GM19239 (cell line): ENCODE measurements around the gene TF.

Experiments
- DNase-seq: peaks from one replicate; pipeline ENCODE4 v3.0.0; 2011; ENCODE audit warnings: low spot score; ENCODE audit not compliant: insufficient read length
- FAIRE-seq: peaks from 2 replicates; lab custom pipeline; 2011; peaks lifted over from hg19 to GRCh38; lab: Jason Lieb, UNC

TF gene

DNA sequence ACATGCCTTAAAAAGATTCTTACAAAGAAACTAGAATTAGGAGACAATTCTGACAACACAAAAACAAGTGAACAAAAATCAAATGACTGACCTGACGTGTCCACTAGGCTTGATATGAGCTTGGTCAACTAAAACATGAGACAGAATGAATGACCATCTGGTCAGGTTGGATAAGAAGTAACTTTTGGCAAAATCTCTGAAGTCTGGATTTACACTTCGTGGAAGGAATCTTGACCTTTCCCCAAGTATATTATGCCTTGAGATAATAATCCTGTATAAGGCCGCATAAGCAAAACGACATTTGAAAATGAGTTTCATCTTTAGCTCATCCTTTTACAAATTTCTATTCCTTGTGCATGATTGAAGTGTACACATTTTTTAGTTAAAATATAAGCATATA, 1.1 kb upstream of the TF start:
- FAIRE-seq (no peak), DNase-seq (no peak)

DNA sequence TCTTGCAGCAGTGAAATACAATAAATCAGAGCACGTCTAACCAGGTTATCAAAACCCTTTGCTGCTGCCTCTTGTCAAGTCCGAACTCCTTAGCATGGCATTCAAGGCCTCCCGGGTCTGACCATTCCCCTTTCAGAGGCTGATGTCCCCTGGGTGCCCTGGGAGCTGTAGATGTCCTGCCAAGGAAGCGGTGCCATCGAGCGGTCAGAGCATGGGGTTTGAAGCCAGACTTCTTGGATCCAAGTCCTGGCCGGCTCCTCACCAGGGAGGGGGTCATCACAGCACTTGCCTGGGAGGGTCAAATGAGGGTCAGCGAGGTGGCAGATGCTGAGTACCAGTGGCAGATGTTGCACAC, 496 bp downstream of the TF start:
- no peak for DNase-seq
- no peak for FAIRE-seq

DNA sequence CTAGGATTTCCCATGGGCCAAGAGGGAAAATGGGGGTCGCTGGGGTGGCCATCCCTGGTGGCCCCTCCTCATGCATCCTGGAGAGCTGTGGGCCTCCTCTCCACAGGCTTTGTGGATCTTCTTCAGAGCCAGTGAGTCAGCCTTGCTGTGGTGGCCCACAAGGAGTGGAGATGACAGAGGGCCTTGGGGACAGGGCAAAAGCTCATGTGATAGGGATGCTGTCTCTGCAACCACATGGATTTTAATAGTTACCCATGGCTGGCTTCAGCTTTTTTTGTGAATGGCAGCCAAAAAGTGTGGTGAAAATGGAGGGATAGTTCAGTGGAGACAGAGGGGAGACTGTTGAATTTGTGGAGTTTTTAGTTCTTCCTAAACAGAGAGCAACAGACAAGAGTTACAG, 1.2 kb downstream of the TF start:
- no peak for DNase-seq
- no peak for FAIRE-seq

DNA sequence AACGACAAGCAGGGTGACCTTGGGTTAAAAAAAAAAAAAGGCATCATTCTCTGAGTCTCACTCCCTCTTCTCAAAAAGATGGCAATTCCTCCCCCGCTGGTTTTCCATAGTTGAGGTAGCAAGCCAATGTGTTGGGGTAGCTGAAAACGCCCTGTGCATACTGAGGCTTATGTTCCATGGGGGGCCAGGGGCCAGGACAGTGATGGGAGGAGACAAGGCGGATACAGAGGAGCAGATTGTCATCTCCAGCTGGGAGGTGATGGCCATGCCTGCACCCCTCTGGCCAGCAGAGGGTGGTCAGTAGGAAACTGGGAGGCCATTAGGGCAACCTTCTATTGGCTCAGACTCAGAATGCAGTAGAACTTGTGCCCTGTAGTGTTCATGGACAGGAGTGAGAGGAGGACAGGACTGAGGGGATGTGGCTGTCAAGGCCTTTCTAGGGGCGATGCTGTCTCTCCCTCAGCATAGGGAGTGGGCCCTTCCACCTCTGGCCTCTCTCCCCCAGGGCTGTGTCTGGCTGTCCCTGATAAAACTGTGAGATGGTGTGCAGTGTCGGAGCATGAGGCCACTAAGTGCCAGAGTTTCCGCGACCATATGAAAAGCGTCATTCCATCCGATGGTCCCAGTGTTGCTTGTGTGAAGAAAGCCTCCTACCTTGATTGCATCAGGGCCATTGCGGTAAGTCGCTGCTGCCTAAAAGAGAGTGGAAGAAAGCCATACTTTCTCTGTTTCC, 1.9 kb downstream of the TF start:
- DNase-seq: no peak
- no peak for FAIRE-seq

DNA sequence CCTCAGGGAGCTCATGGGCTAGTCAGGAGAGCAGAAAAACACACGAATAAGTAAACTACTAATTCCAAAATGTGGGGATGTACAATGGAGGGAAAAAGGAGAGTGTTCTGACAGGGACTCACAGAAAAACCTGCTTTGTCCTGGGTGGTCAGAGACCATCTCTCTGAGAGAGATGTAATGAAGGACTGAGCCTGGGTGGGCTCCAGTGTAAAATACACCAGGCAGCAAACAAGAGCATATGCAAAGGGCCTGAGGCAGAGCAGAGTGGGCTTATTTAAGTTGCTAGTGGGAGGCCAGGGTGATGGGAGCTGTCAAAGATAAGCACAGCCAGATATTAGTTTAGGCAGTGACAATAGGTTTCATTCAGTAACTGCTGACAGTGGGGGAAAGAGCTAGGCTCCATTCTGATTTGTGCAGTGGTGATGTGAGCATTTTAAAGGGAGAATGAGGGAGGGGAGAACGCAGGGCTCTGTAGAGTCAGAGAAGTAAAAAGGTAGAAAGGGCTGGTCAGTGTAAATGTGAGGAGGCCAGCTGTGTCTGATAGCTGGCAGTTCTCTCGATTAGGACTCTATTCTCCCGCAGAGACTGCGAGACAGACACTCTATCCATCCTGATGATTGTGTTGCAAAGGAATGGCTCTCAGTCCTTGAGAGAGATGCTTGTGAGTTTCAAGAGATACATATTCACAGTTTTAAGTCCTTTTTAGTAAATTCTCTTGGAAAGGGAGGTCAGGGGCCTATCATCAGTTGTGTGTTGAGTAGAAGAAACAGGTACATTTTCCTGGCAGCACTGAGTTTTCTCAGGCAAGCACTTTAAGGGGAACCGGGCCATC, 3.5 kb downstream of the TF start:
- FAIRE-seq (no peak), DNase-seq (no peak)

DNA sequence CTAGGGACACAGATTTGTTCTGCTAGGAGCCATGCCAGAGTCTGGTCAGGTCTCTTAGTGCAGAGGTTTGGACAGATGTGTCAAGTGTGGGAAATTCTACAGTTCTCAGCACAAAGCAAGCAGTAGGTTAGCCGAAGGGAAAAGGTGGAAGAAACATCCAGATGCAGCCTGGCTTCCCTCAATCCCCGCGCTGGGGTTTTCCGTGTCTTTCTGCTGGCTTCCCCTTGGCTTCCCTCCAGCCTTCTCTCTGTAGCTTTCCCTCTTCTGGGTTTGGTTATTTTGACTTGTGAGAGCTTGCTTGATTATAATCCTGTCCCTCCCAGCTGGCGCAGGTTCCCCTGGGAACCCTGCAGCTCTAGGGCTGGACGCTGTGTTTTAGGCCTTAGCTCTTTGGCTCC, 4.1 kb downstream of the TF start:
- DNase-seq (no peak), FAIRE-seq (no peak)

DNA sequence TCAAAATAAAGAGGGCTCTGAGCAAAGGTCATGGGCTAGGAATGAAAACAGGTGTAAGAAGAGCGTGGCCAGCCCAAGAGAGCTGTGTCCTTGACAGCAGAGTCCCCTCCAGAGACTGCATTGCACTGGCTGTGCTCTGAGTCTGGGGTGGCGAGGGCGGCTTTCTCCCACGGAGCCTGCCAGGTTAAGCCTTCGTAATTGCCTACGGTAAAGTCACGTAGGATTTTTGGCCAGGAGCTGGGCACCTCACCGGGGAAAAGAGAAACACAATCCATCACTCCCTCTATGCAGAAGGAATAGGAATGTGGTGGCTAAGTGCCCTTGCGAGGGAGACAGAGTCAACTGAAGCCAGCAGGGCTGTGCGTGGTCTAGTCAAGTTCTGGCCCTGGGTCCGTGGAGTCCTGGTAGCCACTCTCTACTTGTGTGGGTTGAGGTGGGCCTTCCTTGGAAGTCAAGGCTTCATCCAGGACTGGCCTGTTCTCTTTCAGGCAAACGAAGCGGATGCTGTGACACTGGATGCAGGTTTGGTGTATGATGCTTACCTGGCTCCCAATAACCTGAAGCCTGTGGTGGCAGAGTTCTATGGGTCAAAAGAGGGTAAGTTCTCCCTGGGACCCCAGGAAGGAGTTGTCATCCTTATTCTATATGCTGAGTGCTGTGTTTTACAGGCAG, 7.0 kb downstream of the TF start:
- FAIRE-seq (no peak), DNase-seq (no peak)

DNA sequence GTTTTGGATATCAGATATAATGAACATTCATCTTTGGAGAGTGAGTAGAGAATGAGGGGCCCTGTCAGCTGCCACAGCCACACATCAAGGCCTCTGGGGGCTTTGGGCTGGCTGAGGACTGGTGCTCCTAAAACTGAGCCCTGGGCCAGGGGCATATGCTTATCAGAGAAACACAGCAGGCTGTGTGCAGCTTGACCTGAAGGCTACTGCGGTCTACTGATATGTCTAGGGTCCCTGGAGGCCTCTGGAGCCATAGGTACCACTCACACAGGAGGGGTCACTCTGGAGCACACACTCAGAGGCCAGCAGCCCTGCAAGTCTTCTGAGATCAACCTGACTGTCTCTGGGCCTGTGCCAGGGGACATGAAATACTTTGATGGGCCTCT, 7.6 kb downstream of the TF start:
- DNase-seq (no peak), FAIRE-seq (no peak)

DNA sequence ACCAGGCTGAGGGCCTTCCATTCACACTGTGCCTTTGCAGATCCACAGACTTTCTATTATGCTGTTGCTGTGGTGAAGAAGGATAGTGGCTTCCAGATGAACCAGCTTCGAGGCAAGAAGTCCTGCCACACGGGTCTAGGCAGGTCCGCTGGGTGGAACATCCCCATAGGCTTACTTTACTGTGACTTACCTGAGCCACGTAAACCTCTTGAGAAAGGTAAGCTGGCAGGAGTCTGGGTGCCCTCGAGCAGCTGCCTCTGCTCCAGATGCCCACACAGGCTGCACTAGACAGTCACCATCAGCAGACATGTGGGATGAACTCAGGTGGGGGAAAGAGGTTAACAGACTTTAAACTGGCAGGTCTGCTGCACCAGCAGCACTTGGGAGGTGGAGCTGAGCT, 8.3 kb downstream of the TF start:
- no peak for FAIRE-seq

DNA sequence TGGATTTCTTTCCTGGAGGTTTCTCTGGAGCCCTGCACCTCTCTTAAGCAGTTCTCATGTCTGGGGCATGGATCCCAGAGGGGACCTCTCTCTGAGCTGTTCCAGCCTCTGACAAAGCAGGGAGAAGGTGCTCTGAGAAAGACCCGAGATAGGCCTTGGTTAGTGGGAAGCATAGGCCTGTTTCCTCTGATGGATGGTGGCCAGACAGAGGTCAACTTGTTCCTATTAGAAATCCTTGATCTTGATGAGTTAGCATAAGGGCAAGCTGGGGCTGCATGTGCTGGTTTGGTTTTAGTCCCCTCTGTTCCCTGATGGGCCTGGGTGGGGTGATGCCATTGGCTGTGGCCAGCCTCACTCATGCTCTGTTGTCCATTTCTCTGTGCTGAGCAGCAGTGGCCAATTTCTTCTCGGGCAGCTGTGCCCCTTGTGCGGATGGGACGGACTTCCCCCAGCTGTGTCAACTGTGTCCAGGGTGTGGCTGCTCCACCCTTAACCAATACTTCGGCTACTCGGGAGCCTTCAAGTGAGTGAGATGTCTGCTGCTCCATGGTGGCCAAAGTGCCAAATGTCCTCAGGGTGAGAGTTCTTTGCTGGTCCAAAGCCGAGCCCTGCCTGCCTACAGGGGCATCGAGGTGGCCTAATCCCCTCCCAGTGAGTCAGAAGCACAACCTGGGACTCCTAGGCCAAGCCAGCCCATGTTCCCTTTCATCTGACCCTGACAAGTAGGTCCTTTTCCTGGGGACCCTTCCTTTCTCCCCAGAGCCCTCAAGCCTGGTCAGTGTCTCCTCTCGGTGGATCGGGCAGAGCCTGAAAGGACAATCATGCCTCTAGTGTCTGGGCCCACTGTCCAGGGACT, 9.0 kb downstream of the TF start:
- FAIRE-seq: no peak

More for the DNA sequence above, 8.3 kb downstream of the TF start:
- no peak for DNase-seq

DNA sequence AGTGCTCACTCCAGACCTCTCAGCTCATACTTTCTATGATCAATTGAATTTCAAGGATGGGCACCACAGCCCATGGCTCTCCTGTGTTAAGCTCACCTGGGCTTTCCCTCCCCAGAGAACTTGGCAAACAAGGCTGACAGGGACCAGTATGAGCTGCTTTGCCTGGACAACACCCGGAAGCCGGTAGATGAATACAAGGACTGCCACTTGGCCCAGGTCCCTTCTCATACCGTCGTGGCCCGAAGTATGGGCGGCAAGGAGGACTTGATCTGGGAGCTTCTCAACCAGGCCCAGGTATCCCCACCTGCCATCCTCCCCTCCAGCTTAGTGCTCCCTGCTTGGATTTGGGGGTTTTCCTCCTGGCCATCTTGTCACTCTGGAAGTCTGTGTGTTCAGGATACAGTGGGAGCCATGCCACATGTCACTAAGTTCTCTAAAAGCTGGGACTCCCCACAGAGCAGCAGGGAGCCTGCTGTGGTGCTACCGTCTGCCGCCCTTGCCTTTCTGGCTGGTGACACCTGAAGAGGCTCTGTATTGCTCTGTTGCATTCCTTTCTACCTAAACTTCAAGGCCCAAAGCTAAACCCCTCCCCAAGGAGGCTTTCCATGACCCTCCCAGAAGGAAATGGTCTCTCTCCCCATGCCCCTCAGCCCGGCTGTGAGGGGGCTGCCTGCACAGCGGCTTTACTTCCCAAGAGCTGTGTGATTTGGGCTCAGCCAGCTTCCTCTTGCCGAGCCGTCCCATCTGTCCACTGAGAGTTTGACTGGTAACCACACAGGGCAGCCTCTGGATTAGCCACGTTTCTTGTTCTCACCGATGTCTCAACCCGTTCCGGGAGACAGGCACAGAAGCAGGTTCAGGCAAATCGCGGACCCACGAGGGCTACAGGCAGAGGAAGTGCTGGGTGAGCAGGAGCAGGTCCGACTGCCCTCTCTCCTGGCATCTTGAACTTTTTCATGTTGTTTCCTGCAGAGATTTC, 10.8 kb downstream of the TF start:
- DNase-seq: no peak
- FAIRE-seq: no peak

More for the DNA sequence above, 9.0 kb downstream of the TF start:
- no peak for DNase-seq

DNA sequence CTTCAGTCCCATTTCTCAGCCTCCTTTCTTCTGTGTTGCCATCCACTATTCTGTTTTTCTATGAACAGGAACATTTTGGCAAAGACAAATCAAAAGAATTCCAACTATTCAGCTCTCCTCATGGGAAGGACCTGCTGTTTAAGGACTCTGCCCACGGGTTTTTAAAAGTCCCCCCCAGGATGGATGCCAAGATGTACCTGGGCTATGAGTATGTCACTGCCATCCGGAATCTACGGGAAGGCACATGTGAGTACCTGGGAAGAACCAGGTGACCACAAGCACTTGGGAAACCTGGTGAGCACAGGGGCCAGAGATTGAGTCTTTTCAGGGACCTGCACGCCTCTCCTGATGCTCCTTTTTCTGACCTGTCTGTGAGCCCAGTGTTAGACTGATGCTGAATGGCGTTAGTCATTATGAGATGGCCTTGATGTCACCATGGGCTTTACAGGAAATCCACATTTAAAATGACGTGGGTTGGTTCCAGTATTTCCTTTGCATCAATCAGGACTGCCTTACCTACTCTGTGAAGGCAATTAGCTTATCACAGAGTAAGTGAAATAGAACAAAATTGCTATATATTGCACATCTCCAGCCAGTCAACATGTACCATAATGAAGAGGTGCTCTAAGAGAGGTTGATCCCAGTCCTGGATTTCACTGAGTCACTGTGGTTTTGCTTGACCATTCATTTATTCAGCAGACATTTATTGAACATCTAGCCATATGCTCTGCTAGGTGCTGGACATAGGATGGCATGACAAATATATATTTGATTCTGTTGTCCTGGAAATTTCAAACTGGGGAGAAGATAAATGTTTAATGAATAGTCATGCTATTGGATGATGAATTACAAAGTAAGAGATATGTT, 11.7 kb downstream of the TF start:
- FAIRE-seq (no peak), DNase-seq (no peak)

DNA sequence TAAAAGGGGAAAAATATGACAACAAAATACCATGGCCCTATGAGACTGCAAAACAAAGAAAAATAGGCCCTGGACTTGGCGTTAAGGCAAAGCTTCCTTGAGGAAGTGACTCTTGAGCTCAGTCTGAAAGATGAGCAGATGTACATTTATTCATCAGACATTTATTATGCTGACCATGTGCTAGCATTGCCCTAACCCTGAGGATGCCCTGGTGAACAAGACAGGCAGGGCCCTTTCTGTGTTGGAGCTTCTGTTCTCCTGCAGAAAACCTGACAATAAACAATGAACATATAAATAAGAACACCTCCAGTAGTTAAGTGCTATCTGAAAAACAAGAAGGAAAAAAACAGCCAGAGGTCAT, 12.4 kb downstream of the TF start:
- DNase-seq: no peak
- no peak for FAIRE-seq

DNA sequence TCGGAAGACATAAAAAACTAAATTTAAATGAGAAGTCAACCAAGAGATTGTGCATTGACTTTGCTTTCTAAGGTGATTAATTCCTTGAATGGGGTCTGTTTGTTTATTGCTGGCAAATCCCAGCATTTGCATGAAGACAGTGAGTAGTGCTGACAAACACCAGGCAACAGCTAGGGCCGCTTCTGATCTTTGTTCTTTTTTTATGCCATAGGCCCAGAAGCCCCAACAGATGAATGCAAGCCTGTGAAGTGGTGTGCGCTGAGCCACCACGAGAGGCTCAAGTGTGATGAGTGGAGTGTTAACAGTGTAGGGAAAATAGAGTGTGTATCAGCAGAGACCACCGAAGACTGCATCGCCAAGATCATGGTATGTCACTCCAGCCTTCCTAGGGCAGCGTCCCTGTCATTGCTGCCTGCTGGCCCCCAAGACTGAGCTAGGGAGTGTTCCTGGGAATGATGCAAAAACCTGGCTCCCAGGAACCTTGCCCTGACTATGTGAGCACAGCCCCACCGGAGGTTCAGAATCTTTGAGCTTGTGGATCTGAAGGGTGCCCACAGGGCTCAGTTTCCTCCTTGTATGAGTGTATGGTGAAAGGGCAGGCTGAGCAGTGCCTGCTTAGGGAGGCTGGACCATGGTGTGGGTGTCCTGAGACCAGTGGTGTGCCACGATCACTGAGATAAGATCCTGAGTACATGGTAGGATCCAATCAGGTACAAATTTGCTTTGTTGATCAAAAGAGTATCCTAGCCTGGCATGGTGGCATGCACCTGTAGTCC, 13.0 kb downstream of the TF start:
- no peak for DNase-seq
- FAIRE-seq: no peak

DNA sequence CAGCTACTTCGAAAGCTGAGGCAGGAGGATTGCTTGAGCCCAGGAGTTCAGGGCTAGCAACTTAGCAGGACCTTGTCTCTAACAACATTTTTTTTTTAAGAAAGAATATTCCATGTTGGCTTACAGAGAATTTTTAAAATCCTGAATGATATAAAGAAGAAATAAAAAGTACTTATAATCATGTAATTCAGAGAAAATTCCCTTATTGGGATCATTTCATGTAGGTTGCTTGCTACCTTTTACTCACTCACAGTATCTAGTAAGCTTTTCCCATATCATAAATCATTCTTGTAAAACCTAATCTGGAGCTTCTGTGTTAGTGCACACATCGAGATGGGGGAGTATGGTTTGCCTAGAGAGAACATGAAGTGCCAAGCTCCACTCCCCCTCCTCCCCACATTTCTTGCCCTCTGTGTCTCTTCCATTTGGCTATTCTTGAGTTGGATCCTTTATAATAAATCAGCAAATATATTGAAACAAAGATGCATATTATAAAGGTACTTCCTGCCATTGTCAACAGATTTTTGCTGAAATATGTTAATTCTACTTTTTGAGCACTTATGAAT, 13.6 kb downstream of the TF start:
- DNase-seq (no peak), FAIRE-seq (no peak)

DNA sequence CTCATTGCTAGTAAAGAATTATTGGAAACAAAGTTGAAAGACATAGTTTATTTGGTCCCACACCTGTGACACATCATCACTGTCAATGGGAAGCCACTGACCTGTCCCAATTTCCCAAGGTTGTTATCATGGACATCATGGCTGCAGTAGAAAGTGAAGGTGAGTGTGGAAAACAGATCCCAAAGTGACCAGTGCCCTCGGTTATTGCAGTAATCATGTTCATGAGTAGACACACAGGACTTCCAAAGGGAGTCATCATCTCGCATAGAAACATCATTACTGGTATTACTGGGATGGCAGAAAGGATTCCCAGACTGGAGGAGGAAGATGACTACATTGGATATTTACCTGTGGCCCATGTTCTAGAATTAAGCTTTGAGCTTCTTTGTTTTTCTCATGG, 14.7 kb downstream of the TF start:
- DNase-seq: no peak
- FAIRE-seq: no peak
